ENCODE data around the gene SYF2. TPM values are rescaled to one million over a fixed set of nuclear protein-coding genes. Genes with fewer than 3 reads are reported as not detected.

SYF2 gene
- total and polyA plus RNA-seq, 2 experiments from 2014 or later = 24.6 to 82.6 TPM

- TF ChIP-seq EZH2 (IDR thresholded peaks at IDR 0.05; ENCODE audit: low read depth, unreplicated experiment) = no peak
- TF ChIP-seq EZH2phosphoT487 (IDR thresholded peaks at IDR 0.05; ENCODE audit: unreplicated experiment) = no peak
- TF ChIP-seq JUNB (IDR thresholded peaks at IDR 0.05; ENCODE audit: unreplicated experiment) = no peak
- TF ChIP-seq REST (IDR thresholded peaks at IDR 0.05; ENCODE audit: unreplicated experiment) = no peak
- TF ChIP-seq CTCF (conservative IDR thresholded peaks at IDR 0.05; ENCODE audit: low read depth in 2 of 2) = no peak
- no peak for TF ChIP-seq ZNF114 (CRISPR knock-in tag; IDR thresholded peaks at IDR 0.05)
- no peak for TF ChIP-seq ZNF331 (CRISPR knock-in tag; IDR thresholded peaks at IDR 0.05; ENCODE audit: low read depth)
- no peak for TF ChIP-seq CREB1 (CRISPR knock-in tag; IDR thresholded peaks at IDR 0.05; ENCODE audit: low read depth)
- TF ChIP-seq ETS1 (IDR thresholded peaks at IDR 0.05) = no peak
- TF ChIP-seq ZNF462 (CRISPR knock-in tag; IDR thresholded peaks at IDR 0.05) = no peak
- no peak for TF ChIP-seq STAT1 (IDR thresholded peaks at IDR 0.05; ENCODE audit: unreplicated experiment)
- TF ChIP-seq NANOG (IDR thresholded peaks at IDR 0.05; ENCODE audit: borderline replicate concordance) = no peak
- TF ChIP-seq POLR2AphosphoS5 (IDR thresholded peaks at IDR 0.05; ENCODE audit: low read depth) = no peak
- peak; percentile 76 for ATAC-seq
- H3K27me3 Mint-ChIP-seq (ENCODE audit: insufficient read depth, low read depth, poor library complexity) = peaks cover 2% of the 10 kb centered on the region
- no peak overlapping the region for H3K4me3 Mint-ChIP-seq
- peaks cover 10% of the 10 kb centered on the region; the same call in 1 of the 2 replicates for H3K4me1 ChIP-seq (ENCODE audit: insufficient read depth)
- no peak overlapping the region for H3K4me3 ChIP-seq
- peaks cover 2% of the 10 kb centered on the region; the same call in 1 of the 2 replicates for H3K79me2 ChIP-seq (replicated peaks; ENCODE audit: insufficient read depth)
- H2AFZ ChIP-seq = no peak overlapping the region
- H3K9me2 ChIP-seq (ENCODE audit: insufficient read depth) = no peaks in the 10 kb centered on the region
- H4K20me1 ChIP-seq (replicated peaks; ENCODE audit: insufficient read depth) = peaks cover 2% of the 10 kb centered on the region; the same call in 1 of the 2 replicates
- no peak overlapping the region for H3K27ac Mint-ChIP-seq
- no peaks in the 10 kb centered on the region for H3K9me3 Mint-ChIP-seq
- H3K36me3 Mint-ChIP-seq (ENCODE audit: low read depth) = no peaks in the 10 kb centered on the region
- H3F3A ChIP-seq (replicated peaks; ENCODE audit: low read depth) = no peaks in the 10 kb centered on the region; the same call in 1 of the 2 replicates
- H3K27me3 ChIP-seq (ENCODE audit: insufficient read depth) = no peaks in the 10 kb centered on the region
- no peak overlapping the region for H3K4me2 ChIP-seq
- peak; percentile 48 for DNase-seq (ENCODE audit: low spot score)
- H3K27ac ChIP-seq (ENCODE audit: low read depth) = peak overlapping the region; percentile 8; the same call in 1 of the 2 replicates
- H3K4me1 Mint-ChIP-seq = peaks cover 17% of the 10 kb centered on the region; the same call in 2 of the 3 replicates
- H3K36me3 ChIP-seq (ENCODE audit: insufficient read depth) = no peaks in the 10 kb centered on the region
These were observed 21.6 kb upstream of the SYF2 start for GRCh38 chr1:25253911-25254310.
